Measurements from ENCODE around the gene PKD1L1. TPM values are rescaled to one million over a fixed set of nuclear protein-coding genes. Genes with fewer than 3 reads are reported as not detected.

PKD1L1 gene
- total RNA-seq, 1 donor: under 0.01 TPM

- DNase-seq (ENCODE audit: low read depth in 2 of 3, low spot score in 2 of 3): peak in 1 of 3 donors; percentile 33
These were observed 197.2 kb downstream of the PKD1L1 start for GRCh38 chr7:47751043-47751442.

GRCh38 chr7:47748041-47748440, 200.2 kb downstream of the PKD1L1 start:
- DNase-seq (ENCODE audit: low read depth in 2 of 3, low spot score in 2 of 3): no peak

GRCh38 chr7:47747160-47747559, 201.1 kb downstream of the PKD1L1 start:
- no peak for DNase-seq (ENCODE audit: low read depth in 2 of 3, low spot score in 2 of 3)

- DNase-seq (ENCODE audit: low read depth in 2 of 3, low spot score in 2 of 3): no peak
These were observed 201.8 kb downstream of the PKD1L1 start for GRCh38 chr7:47746468-47746867.

- no peak for DNase-seq (ENCODE audit: low read depth in 2 of 3, low spot score in 2 of 3)
These were observed 203.4 kb downstream of the PKD1L1 start for GRCh38 chr7:47744883-47745282.

- no peak for DNase-seq (ENCODE audit: low read depth in 2 of 3, low spot score in 2 of 3)
These were observed 204.2 kb downstream of the PKD1L1 start for GRCh38 chr7:47743965-47744591.

- DNase-seq (ENCODE audit: low read depth in 2 of 3, low spot score in 2 of 3): no peak
These were observed 206.3 kb downstream of the PKD1L1 start for GRCh38 chr7:47741984-47742383.

- DNase-seq (ENCODE audit: low read depth in 2 of 3, low spot score in 2 of 3): no peak
These were observed 208.4 kb downstream of the PKD1L1 start for GRCh38 chr7:47739891-47740290.

- DNase-seq (ENCODE audit: low read depth in 2 of 3, low spot score in 2 of 3): no peak
These were observed 208.9 kb downstream of the PKD1L1 start for GRCh38 chr7:47739301-47739875.

- DNase-seq (ENCODE audit: low read depth in 2 of 3, low spot score in 2 of 3): no peak
These were observed 209.6 kb downstream of the PKD1L1 start for GRCh38 chr7:47738563-47739166.

- DNase-seq (ENCODE audit: low read depth in 2 of 3, low spot score in 2 of 3): no peak
These were observed 210.7 kb downstream of the PKD1L1 start for GRCh38 chr7:47737601-47738000.

GRCh38 chr7:47735431-47736345, 212.6 kb downstream of the PKD1L1 start:
- no peak for DNase-seq (ENCODE audit: low read depth in 2 of 3, low spot score in 2 of 3)

GRCh38 chr7:47734949-47735291, 213.3 kb downstream of the PKD1L1 start:
- DNase-seq (ENCODE audit: low read depth in 2 of 3, low spot score in 2 of 3): no peak

- no peak for DNase-seq (ENCODE audit: low read depth in 2 of 3, low spot score in 2 of 3)
These were observed 213.8 kb downstream of the PKD1L1 start for GRCh38 chr7:47734287-47734948.

GRCh38 chr7:47730142-47730541, 218.1 kb downstream of the PKD1L1 start:
- DNase-seq (ENCODE audit: low read depth in 2 of 3, low spot score in 2 of 3): no peak

- DNase-seq (ENCODE audit: low read depth in 2 of 3, low spot score in 2 of 3): no peak
These were observed 222.1 kb downstream of the PKD1L1 start for GRCh38 chr7:47726047-47726726.

GRCh38 chr7:47725031-47725780, 223.1 kb downstream of the PKD1L1 start:
- DNase-seq (ENCODE audit: low read depth in 2 of 3, low spot score in 2 of 3): no peak
